GM12874 (cell line): ENCODE data around the gene EPB41L1.

ENCODE experiments used
- CTCF ChIP-seq: IDR thresholded peaks from 2 replicates; pipeline ENCODE4 v1.5.1; 2011; ENCODE audit warnings: low read depth, mild to moderate bottlenecking, control low read depth, low read length, moderate library complexity; ENCODE audit not compliant: insufficient read depth

Gene EPB41L1

GRCh38 chr20:36253036-36253435 lies 98.5 kb downstream of the EPB41L1 start:
- TF ChIP-seq CTCF: no peak

- no peak for TF ChIP-seq CTCF
Measured at GRCh38 chr20:36254076-36254475, 99.5 kb downstream of the EPB41L1 start.

GRCh38 chr20:36255445-36255844 lies 100.9 kb downstream of the EPB41L1 start:
- no peak for TF ChIP-seq CTCF

- TF ChIP-seq CTCF: no peak
Measured at GRCh38 chr20:36259177-36260061, 104.9 kb downstream of the EPB41L1 start.

- no peak for TF ChIP-seq CTCF
Measured at GRCh38 chr20:36260316-36260715, 105.8 kb downstream of the EPB41L1 start.

- TF ChIP-seq CTCF: no peak
Measured at GRCh38 chr20:36261389-36262105, 107.0 kb downstream of the EPB41L1 start.

GRCh38 chr20:36262440-36262839 lies 107.9 kb downstream of the EPB41L1 start:
- TF ChIP-seq CTCF: no peak
